ENCODE data around the gene MAS1.

The MAS1 gene

DNA sequence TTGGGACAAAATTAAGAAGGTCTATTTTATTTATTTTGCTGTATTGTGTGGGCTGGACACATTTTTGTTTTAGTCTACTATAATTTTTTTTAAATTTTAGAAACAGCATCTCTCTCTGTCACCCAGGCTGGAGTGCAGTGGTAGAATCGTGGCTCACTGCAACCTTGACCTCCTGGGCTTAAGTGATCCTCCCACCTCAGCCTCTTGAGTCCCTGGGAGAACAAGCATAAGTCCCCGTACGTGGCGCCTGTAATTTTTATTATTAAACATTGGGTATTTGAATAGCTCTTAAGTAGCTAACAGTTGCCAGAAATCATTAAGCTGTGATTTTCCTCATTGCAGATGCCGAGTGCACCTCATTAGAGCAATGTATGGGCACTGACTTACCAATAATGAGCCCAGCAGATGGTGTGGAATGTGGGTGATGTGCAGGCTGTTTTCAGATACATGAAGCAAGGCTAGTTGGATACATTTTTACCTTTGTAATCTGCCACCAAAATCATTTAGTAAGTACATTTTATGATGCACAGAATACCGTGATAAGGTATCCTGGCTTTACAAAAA is 10.3 kb upstream of the MAS1 start:
- DNase-seq: no peak

DNA sequence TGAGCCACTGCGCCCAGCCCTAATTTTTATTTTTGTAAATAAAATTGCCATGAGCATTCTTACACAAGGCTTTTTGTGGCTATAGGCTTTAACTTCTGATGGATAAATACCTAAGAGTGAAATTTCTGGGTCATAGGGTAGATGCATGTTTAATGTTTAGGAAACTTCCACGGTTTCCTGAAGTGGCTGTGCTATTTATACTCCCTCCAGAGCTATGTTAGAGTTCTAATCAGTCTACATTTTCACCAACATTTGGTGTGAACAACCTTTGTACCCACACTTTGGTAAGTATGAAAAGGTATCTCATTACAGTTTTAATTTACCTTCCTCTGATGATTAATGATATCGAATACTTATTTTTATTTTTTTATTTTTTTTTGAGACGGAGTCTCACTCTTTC is 6.1 kb upstream of the MAS1 start:
- no peak for DNase-seq

DNA sequence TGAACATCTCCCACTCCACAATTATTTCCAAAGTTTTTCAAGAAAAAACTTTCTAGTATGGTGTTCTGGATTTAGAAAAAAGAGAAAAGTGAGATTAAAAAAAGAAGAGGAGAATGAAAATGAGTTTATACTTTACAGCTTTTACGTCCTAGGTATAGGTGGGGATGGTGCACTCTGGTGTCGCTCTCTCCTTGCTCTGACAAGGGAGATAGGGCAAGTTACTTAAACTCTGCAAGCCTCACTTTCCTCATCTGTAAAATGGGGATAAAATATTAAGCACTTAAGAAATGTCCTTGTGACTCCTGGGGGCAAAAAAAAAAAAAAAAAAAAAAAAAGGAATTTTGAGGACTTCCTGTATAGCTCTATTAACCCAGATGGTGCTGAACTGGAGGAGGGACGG is 4.5 kb upstream of the MAS1 start:
- DNase-seq: no peak

DNA sequence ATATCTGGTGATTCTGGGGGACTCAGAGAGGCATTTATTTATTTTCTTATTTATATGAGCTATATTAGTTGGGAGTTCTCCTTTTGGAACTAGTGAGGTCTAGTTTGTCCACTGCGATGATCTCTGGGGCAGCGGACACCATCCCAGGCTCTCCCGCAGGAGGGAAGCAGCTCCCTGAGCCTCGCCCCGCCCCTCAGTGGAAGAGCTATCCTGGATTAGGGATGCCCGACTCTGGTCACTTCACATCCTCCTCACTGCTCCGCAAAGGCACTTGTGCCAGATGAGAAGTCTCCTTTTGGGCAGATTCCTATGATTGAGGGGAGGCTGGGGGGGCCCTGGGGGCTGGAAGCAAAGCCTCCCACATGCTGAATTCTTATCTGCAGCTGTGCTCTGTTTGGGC is 3.6 kb upstream of the MAS1 start:
- DNase-seq: no peak

DNA sequence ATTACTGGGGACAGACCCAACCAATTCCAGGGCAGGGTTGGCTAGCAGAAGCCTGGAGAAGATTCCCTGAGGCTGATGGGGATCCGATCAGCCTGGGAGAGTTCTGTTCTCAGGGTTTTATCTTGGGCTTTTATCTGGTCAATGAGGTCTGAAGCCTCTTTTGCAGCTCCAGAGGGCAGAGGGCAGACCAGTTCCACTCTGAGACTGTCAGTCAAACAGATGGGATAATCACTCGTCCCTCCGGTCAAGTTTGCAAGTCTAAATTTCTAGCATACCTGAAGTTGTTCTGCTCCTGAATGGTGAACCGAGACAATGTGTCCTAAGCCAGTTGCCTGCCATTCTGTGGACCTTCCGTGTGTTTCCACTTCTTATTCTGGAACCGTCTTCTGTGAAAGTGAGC is 3.0 kb upstream of the MAS1 start:
- no peak for DNase-seq

DNA sequence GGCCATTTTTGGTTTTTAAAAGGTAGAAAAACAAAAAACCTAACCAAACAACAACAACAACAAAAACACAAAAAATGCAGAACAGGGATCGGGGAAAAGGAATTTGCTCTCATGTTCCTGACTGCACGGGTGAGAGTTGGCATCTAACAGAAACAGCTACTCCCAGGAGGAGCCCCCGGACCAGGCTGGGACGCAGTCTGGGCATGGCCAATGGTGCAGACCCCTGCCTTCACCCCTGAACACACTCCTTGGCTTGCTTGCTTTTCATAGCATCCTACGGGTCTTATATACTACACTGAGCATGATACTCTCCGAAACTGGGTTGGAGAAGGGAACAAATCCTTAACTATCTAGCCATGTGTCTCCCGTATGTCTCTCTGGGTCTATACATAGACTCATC is 587 bp upstream of the MAS1 start:
- no peak for DNase-seq

DNA sequence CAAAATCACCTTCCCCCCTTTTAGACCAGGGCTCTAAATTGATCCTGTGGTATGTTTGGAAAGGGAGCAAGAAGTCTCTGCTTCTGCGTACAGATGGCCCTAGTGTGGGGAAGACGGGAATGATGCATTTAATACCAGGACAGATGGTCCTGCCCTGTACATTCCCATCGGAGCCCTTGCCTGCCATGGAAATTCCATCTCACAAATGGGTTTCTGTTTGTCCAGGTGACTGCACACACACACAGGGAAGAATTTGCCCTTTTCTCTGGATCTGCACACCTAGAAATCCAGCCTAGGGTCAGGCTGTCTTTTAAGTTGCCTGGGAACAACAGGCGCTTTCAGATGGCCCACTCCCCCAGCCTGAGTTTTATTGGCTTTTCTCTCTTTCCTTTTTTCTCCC is 1.3 kb downstream of the MAS1 start:
- no peak for DNase-seq

DNA sequence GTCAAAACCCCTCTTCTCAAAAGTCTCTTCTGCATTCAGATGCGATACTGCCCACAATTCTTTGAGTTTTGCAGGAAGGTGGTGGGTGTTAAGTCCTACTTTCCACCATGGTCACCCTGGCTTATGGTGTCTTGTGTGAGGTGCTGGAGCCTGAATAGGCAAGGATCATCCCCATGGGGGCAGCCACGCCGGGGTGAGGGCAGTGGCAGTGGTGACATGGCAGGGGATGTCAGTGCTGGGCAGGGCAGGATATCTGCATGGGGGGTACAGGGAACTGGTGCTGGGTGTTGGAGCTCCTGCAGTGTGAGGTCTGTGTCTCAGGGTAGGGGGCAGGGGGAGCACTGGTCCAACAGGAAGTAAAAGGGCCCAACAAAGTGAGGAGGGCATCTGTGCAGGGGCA is 2.3 kb downstream of the MAS1 start:
- DNase-seq: no peak

DNA sequence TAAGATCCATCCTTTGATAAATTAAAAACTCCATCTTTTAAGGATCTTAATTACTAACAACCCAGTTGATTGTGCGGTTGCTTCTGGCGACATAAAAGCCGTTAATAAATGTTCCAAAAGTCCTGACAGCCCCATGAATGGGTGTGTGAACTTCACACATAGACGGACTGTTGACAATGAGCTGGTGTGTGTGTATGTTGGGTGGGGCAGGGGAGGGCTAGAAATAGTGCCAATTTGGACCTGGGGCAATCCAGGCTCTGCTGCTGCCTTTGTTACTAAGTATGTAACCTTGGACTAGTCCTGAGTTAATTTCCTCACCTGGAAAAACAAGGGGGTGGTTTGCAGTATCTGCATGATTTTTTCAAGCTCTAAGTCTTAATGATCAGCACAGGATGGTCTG is 4.2 kb downstream of the MAS1 start:
- DNase-seq: no peak

DNA sequence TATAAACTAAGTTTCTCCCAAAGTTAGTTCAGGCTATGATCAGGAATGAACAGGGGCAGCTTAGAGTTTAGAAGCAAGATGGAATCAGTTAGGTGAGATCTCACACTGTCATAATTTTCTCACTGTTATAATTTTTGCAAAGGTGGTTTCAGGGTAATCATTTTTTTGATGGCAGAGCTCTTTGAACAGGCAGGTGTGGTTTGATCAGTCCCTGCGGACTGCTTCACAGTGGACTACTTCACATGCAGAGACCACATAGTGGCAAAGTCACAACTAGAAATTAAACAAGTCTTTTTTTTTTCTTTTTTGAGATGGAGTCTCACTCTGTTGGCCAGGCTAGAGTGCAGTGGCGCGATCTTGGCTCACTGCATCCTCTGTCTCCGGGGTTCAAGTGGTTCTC is 6.8 kb downstream of the MAS1 start:
- no peak for DNase-seq

DNA sequence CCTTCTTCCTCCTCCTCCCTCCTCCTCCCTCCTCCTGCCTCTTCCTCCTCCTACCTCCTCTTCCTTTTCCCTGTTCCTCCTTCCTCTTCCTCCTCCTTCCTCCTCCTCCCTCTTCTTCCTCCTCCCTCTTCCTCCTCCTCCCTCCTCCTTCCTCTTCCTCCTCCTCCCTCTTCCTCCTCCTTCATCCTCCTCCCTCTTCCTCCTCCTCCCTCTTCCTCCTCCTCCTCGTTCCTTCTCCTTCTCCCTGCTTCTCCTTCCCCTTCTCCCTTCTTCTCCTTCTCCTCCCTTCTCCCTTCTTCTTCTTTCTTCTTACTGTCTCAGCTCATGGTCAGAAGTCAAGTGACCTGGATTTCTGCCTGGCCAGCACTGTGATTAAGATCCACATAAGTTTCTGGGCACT is 7.7 kb downstream of the MAS1 start:
- no peak for DNase-seq

DNA sequence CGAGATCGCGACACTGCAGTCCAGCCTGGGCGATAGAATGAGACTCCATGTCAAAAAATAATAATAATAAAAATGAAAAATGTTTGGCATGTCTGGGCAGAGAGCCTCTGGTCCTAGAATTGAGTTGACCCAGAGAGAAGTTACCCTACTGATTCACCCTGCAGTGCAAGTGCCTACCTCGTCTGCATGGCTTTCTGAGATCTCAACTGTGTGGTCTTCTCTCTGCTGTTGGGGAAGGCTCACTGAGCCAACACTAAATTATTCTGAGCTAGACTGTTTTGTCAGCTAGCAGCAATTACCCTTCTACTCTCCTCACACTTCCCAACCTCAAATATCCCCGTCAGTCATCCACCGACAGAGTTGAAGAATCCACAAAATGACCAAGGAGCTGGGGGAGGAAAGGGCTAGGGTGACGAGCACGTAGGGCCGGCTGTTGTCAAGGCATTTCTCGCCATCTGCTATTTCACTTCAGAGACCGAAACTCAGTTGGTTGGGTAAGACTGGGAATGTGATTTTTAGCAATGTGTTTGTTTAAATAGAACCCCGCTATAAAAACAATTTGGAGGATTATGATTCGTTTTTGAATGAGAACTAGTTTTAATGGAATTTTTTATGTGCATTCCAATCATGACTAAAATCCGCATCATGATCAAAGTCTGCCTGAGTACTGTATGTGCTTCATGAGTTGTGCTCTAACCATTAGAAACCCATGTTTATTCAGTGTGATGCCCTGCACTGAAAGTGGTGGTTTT is 9.4 kb downstream of the MAS1 start:
- DNase-seq: no peak

DNA sequence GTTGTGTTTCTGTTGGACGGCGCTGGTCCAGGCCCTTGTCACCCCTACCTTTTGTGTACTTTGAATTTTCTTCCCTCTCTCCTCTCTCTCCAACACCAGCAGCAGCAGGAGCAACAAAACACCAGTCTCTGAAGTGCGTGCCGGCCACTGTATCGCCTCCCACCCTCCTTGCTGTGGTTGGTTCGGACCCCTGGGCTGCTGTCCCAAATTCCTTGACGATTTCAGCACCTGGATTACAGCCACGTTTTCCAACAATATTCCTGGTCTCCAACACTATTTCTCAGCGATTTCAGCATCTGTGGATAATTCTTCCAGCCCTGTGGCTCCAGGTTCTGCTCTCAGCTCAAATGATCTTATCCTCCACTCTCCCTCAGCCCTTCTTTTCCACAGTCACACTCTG is 11.8 kb downstream of the MAS1 start:
- no peak for DNase-seq

DNA sequence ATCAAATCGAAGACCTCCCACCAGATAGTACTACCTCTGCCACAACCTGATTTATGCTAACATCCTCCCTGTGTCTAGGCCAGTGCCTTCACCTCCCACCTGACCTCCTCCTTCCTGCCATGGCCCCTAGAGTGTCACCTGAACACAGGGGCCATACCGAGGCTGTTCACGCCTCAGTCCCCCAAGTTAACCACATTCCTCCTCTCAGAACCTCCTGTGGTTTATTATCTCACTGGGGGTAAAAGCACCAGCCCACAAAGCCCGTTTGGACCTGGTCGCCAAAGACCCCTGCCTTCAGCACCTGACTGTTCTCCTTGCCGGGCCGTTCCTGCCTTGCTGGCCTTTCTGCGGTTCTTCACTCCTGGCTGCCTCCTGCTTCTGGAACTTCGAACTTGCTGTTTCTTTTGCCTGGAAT is 13.7 kb downstream of the MAS1 start:
- DNase-seq: no peak

DNA sequence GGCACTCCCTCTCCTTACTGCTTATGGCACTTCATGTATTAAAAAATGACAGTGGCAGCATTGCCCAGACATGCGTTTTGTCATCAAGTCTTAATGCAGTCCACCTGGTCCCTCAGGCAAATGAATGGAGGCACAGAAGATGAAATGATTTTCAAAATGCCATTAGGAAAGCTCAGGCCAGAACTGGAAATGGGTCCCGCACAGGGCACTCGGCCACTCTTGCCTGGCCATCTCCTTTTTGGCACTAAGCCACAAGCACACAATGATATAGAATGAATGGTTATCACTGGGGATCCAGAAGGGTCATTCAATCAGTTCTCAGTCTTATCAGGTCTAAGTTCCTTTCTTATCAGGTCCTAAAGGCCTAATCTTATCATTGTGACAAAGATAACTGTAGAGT is 15.6 kb downstream of the MAS1 start:
- DNase-seq: no peak

DNA sequence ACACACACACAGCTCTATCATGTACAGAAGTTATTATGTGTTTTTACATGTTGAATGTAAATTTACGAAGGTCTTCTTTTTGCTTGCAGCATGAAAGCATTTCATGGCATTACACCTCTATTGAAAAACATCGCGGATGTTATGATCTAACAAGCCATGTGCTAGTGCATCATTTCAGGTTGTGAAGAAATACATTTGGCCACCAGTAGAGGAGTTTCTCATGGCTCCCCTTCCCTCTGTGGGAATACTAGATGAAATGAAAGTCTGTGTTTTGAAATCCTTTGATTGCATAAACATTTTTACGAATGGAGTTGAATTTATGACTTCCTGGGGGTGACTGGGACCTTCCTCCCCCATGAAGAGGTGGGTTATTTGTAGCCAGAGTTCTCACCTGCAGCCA is 17.7 kb downstream of the MAS1 start:
- DNase-seq: no peak

DNA sequence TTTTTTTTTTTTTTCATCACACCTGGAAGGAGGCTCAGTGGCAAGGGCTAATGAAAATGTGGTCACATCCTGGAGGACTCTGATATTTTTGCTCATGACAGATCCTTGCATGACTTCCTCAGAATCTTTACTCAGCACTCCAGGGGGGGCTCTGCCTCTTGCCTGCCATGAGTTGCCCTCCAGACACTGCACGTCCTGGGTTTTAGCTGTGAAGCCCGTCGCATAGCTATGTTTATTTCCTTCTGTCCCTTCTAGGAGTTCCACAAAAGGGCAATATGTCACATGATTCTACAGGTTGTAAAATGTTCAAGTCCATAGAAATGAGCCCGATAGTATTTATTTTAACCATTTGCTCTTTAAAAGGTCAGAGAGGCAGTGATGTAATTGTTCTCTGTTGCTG is 18.2 kb downstream of the MAS1 start:
- no peak for DNase-seq

DNA sequence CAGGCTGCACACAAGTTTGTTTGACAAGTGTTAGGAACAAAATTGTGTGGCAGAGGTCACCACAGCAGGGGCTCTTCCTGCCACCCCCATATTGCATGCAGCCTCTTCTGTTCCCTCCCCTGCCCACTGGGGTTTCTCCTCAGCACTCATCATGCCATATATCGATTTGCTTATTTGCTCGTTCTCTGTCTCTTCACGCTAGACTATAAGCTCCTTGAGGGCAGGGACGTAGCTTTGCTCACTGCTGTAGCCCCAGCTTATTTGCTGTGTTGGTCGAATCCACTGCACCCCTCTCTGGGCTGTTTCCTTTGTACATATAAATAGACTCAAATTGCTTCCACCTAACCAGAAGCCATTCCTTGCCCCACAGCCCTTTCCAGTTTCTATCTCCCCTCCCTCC is 19.6 kb downstream of the MAS1 start:
- DNase-seq: no peak

DNA sequence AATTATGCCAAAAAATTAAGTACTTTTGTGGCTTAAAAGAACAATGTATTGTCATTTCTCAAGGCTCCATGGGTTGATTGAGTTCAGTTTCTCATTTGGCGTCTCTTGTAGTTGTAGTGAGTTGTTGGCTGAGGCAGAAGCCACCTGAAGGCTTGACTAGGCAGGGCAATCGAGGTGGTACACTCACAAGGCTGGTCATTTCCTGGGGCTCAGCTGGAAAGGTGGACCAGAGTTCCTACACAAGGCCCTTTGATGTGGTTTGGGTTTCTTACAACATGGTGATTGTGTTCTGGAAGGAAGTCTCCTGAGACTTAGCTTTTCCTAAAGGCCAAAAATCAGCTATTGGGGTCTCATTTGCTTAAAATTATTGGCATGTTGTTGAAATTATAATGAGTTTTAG is 22.6 kb downstream of the MAS1 start:
- DNase-seq: no peak

DNA sequence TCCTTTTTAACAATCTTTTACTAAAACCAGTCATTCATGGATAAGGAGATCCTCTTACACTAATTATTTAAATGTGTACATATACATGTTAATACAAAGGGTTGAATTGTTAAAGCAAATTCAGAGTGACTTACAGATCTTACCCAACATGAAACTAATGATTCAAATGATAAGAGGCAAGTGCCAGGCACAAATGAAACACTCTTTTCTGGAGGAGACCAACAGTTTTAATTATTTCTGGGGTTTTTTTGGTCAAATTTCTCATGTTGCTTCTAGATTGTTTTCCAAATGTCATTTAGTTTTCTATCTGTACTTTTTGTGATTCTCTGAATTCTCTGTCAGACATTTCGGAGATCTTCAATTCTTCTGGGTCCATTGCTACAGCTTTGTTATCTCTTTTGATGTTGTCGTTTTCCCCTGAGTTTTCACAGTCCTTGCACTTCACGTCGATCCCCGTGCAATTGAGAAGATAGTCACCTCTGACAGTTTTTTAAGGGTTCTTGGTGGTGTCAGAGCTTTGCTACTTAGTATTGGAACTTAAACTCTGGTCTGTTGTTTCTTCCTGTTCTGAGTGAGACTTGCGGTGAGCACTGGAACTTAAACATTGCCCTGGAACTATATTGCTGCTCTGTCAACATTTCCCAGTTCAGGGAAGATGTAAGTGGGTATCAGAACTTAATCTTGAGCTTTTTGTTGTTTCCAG is 23.2 kb downstream of the MAS1 start:
- DNase-seq: no peak

DNA sequence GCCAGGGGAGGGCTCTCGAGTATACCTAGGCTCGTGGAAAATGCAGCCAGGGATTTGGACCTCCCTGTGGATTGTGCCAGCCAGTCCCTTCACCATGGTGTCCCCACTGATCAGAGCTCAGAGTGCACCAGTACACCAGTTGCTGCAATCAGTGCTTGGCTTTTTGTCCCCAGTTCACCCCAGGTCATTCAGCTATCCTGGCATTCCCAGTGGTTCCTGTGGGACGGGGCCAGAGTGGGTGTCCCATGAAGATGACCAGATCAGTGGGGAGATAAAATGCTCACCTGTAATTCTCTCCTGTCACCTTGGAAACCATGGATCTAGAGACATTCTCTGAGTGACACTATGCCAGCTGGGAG is 23.8 kb downstream of the MAS1 start:
- no peak for DNase-seq

DNA sequence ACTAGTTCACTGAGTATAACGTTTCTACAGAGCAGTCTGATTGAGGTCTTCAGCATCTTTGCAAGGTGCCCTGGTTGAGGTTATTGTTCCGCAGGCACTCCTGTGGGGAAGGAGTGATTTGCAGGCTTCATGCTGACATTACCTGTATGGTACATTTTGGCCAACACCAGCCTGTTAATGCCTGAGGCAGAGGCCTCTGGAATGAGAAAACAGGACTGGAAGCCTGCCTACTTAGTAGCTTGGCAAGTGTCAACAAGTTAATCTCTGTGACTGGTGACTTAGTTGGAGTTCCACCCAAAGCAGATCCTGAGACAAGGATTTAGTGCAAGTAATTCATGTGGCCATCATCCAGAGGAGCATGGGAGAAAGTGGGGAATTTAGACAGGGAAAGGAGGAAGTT is 24.6 kb downstream of the MAS1 start:
- no peak for DNase-seq

DNA sequence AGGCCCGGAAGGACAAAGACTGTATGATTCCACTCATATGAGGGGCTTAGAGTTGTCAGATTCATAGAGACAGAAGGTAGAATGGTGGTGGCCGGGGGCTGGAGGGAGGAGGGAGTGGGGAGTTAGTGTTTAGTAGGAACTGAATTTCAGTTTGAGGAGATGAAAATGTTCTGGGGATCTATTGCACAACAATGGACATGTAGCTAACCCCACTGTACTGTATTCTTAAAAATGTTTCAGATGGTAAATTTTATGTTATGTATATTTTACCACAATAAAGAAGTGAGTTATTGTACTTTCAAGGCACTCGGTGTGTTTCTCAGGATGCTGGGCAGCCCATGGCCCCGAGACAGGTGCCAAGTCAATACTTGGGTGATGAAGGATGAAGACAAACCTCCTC is 25.4 kb downstream of the MAS1 start:
- no peak for DNase-seq

DNA sequence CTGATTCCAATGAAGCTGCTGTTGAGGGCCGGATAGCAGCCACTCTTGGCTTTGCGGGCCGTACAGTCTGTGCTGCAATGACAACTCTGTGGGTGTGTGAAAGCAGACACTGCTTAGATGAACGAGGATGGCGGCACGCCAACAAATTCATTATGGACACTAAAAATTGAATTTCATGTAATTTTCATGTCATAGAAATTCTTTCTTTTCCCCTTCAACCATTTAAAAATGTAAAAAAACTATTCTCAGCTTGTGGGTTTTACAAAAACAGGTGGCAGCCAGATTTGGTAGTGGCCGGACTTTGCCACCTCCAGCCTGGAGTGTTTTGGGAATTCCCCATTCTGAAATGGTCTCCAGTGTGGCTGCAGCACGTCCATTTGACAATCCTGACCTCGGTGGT is 26.0 kb downstream of the MAS1 start:
- DNase-seq: no peak

DNA sequence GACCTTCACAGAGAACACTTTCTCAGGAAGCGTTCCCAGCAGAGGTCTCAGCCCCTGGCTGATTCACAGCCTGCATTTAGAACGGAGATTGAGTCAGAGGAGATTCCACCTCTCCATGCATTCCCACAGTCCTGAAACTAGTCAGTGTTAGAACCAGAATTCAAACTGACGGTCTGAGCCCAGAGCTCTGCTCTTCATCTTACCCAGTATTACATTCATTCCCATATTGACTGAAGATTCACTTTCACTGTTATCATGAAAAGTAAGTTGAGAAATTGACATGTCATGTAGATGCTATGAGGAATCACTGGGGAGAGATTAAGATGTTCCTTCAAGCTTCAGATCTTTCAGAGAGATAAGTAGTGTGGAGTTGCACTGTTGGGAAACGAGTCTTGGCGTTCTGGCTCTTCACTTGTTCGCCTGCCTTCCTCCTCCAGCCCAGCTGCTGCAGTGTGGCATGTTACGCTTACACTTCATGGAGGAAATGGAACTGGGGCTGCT is 28.3 kb downstream of the MAS1 start:
- no peak for DNase-seq

Data from AML-193 (cell line).